Left colon (tissue), 2 donors: ENCODE results near the gene NT5C2. TPM values are rescaled to one million over a fixed set of nuclear protein-coding genes. Genes with fewer than 3 reads are reported as not detected.
A peak's percentile ranks its signal among the peaks of the same experiment; 100 is the strongest.
"Not testable (repeated sequence)": the region's sequence is repeated elsewhere in the genome, so short reads cannot be mapped to it uniquely, and the experiment has no call there.

Experiments used
- ATAC-seq: fragments of 200-7000 bp; cut with Tn5 transposase; one replicate; pipeline ENCODE4 v1.9.1; 2020; ENCODE audit warnings: mild to moderate bottlenecking, moderate library complexity
- DNase-seq, 2 donors: peaks; one replicate each; pipeline ENCODE4 v3.0.0-alpha.2; 2020
- intact Hi-C, 2 donors: fragments of 100-400 bp; cut with DNase I in 1 of 2; cut with micrococcal nuclease in 1 of 2; formaldehyde crosslinking; loops; one replicate each; pipeline versions ENCODE4 v1.11.2 to v1.14.0; 2022; cut with DNase I, micrococcal nuclease
- total RNA-seq, 2 donors: library from RNA; stranded (reverse); fragmentation: NEBNext Ultra II Directional; extraction: Animal tissue kit (Norgen Biotek cat#: 25700); gene quantifications; one replicate each; pipeline ENCODE4 v1.2.1, GENCODE V29; 2021
- donor health status: DM: no; HTN: no; CAD: no.
- donor health status: DM: yes; HTN: yes; CAD: no.

NT5C2 gene
- total RNA-seq, 2 donors from 2014 or later, result 87.2 to 99.3 TPM

DNA sequence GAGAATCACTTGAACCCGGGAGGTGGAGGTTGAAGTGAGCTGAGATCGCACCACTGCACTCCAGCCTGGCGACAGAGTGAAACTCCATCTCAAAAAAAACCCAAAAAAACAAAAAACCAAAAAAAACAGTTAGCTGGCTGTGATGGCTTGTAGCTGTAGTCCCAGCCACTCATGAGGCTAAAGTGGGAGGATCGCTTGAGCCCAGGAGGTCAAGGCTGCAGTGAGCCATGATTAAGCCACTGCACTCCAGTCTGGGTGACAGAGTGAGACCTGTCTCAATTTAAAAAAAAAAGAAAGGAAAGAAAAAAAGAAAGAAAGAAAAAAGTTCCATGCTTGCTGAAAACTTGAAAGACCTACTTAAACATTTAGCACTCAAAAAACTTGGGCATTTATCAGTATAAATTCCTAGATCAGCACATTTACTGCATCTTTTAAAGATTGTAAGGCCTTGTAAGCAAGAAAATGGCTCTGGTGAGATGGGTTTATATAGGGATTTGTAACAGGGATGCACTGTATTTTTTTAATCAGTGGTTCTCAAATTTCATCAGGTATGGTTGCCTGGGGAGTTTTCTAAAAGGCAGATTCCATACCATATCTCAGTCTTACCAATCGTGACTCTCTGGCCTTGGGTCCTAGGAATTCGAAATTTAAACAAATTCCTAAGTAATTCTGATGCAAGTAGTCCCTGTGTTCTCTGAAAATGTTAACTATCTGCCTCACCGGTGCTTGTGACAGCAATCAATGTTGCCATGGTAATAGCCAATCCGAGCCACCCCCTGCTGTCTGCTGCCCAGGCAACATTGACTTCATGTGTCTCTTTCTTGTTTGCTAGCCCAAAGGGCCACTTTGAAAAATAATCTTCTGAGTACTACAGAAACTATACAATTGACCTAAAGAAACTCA is 11.5 kb upstream of the NT5C2 start:
- DNase-seq (no peak), ATAC-seq (no peak)
- intact Hi-C loops, result no loop called here

GRCh38 chr10:103203466-103203865 is 10.4 kb upstream of the NT5C2 start:
- intact Hi-C loops, result no loop called here
- DNase-seq (no peak), ATAC-seq (no peak)

DNA sequence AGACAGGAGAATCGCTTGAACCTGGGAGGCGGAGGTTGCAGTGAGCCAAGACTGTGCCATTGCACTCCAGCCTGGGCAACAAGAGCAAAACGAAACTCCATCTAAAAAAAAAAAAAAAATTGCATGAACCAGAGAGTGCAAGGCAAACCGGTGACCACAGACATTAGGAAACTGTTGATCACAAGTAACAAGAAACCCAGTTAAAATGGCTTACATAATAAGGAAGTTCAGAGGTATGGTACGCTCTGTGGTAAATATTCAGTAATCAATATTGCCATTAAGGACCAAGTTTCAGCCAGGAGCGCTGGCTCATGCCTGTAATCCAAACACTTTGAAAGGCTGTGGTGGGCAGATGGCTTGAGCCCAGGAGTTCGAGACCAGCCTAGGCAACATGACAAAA is 9.2 kb upstream of the NT5C2 start:
- DNase-seq (no peak), ATAC-seq (no peak)
- intact Hi-C loops, result no loop called here

DNA sequence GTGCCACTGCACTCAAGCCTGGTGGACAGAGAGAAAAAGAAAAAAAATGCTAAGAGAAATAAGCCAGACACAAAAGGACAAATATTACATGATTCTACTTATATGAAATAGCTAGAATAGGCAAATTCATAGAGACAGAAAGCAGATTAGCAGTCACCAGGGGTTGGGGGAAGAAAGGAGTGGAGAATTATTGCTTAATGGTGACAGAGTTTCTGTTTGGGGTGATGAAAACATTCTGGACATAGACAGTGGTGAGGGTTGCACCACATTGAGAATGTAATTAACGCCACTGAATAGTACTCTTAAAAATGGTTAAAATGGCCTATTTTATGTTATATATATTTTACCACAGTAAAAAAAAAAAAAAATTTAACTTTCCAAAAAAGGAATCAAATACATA is 6.4 kb upstream of the NT5C2 start:
- no peak for ATAC-seq
- intact Hi-C loops, result no loop called here
- DNase-seq, result no peak

GRCh38 chr10:103198648-103199047 is 5.6 kb upstream of the NT5C2 start:
- intact Hi-C loops, result no loop called here
- ATAC-seq, result no peak
- no peak for DNase-seq

GRCh38 chr10:103197903-103198302 is 4.8 kb upstream of the NT5C2 start:
- ATAC-seq, result no peak
- intact Hi-C loops, result no loop called here
- DNase-seq, result no peak

- ATAC-seq, result no peak
- peak in 1 of 2 donors; percentile 41 for DNase-seq
- intact Hi-C loops, result no loop called here
Measured at GRCh38 chr10:103197174-103197573, 4.1 kb upstream of the NT5C2 start.

GRCh38 chr10:103196516-103196915 is 3.4 kb upstream of the NT5C2 start:
- no peak for DNase-seq
- no peak for ATAC-seq

DNA sequence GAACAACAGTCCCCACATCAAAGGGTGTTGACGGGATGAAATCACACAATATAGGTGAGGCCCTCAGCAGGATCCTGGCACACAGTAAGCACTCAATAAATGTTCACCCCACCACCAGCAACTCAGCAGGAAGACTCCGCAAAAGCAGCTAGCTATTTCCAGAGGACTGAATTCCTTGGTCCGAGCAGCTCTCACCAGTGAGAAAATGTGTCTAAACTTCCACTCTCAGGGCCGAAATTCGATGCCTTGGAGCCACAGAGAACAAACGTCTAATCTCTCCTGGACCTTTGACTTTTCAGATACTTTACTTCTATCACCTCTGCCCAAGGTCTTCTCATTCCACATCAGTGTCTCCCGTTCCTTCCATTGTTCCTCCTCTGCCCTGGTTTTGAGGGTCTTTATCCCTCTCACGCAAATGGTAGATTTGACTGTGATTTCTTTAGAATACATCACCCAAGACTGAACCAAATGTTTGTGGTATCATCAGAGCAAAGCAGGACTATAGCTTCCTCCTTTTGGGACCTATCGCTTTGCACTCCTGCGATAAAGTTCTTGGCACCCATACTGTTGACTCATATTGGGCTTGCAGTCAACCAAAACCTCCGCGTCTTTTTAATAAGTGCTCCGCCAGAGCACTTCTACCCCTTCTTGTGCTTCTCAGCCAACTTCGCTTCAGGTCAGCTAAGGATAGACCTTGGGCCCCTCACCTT is 903 bp upstream of the NT5C2 start:
- ATAC-seq (no peak), DNase-seq (no peak)
- intact Hi-C loops, result no loop called here

More at GRCh38 chr10:103196516-103196915, 3.4 kb upstream of the NT5C2 start:
- intact Hi-C loops, result no loop called here

DNA sequence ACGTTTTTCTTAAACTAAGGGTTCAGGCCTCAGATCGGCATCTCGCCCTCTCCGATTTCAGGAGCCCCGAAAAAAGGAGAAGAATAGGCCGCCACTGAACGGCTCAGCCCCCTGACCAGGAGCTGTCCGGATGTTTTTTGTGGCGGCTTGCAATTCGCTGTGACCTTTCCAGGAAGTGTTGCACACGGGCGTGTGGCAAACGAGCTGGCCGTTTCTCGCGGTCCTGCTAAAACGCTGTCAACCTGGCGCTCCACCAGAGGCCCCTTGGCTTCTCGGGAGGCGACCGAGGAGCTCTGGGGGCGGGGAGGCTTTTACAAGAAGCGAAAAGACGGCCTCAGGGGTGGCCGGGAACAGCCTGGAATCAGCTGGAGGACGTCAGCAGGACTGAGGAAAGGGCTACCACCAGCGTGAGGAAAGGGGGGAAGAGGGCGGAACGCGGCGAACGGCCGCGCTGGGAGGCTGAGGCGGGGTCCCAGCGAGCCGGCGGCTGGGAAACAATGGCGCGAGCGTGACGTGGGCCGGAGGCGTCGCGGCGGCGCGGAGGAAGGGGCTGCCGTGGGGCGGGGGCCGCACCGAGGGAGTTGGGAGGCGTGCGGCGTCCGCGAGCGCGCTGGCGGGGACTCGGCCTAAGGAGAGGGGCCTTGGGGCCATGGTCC is 493 bp downstream of the NT5C2 start:
- ATAC-seq (peak; percentile 83), DNase-seq (peak; percentile 87)
- intact Hi-C loops, result no loop called here

GRCh38 chr10:103192089-103192450 is 1.0 kb downstream of the NT5C2 start:
- intact Hi-C loops, result no loop called here
- DNase-seq, result no peak
- ATAC-seq, result peak; percentile 31

DNA sequence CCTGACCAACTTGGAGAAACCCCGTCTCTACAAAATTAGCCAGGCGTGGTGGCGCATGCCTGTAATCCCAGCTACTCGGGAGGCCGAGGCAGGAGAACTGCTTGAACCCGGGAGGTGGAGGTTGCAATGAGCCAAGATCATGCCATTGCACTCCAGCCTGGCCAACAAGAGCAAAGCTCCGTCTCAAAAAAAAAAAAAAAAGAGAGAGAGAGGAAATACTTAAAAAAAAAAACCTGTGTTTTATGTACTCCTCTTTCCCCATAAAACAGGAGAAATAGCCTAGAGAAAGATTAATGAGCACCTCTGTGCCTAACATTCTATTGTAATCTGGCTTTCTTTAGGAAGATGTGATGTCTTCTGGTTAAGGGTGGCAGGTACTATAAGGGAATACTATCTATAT is 1.9 kb downstream of the NT5C2 start:
- intact Hi-C loops, DNase-seq, ATAC-seq: not testable (repeated sequence)

DNA sequence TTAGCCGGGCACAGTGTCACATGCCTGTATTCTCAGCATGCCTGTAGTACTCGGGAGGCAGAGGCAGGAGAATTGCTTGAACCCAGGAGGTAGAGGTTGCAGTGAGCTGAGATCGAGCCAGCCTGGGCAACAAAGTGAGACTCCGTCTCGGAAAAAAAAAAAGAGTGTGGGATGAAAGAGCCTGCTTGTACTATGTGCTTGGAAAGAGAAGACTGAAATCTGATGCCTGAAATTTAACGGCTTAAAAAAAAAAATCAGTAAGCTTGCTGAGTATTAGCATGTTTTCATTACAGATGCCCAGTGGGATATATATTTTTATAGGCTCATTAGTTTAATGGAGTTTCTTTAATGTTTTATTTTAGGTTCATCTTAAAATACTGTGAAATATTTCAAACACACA is 4.2 kb downstream of the NT5C2 start:
- no peak for ATAC-seq
- intact Hi-C loops, result no loop called here
- DNase-seq, result no peak

DNA sequence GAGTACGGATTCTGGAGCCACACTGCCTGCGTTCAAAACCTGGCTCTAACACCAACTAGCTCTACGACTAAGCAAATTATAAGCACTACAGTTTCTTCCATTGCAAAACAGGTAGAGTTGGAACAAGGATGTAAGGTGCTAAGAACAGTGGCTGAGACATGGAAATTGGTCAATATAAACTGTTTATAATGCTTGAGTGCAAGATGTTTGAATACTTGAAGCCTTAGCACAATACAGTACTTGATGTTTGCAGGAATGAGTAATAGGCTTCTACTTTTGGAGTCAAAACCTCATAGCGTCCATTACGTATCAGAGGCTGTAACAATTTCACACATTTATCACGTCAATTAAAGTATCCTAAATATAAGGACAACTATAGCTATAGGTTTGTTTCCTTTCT is 6.9 kb downstream of the NT5C2 start:
- intact Hi-C loops, result no loop called here

GRCh38 chr10:103184615-103185014 is 8.5 kb downstream of the NT5C2 start:
- ATAC-seq (no peak), DNase-seq (no peak)
- intact Hi-C loops, result no loop called here

More for the DNA sequence above, 6.9 kb downstream of the NT5C2 start:
- DNase-seq (no peak), ATAC-seq (peak; percentile 14)

DNA sequence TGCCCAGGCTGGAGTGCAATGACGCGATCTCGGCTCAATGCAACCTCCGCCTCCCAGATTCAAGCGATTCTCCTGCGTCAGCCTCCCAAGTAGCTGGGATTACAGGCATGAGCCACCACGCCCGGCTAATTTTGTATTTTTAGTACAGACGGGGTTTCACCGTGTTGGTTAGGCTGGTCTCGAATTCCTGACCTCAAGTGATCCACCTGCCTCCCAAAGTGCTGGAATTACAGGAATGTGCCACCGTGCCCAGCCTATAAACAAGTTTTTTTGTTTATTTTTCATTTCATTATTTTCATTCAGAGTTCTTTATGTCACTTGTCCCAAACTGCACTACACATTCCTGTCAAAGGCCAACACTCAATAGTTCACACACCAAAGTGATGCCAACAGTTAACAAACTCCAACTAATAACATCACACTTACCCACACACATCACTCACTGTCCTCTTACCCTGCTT is 9.1 kb downstream of the NT5C2 start:
- intact Hi-C loops, DNase-seq, ATAC-seq: not testable (repeated sequence)

DNA sequence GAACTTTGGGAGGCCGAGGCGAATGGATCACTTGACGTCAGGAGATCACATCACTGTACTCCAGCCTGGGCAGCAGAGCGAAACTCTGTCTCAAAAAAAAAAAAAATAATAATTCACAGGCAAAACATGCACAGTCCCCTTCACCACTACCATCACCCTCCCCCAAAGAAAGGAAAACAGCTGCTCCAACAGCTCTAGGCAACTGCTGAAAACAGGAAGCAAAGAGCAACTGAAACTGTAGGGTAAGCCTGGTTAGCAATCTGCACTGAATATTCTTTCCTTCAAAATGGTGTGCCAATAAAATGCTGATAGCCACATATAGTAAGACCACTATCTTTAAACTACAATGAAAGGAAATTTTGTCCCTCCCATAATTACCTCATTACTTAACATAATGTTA is 11.8 kb downstream of the NT5C2 start:
- DNase-seq (no peak), ATAC-seq (peak; percentile 81)
- intact Hi-C loops, result no loop called here

DNA sequence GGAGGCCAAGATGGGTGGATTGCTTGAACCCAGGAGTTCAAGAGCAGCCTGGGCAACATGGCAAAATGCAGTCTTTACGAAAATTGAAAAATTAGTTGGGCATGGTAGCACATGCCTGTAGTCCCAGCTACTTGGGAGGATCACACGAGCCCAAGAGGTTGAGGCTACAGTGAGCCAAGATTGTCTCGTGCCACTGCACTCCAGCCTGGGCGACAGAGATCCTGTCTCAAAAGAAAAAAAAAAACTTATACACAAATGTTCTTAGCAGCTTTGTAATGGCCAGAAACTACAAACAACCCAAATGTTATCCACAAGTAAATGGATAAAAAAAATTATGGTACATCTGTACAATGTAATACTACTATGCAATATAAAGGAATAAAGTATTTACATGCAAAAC is 12.6 kb downstream of the NT5C2 start:
- no peak for DNase-seq
- ATAC-seq, result no peak
- intact Hi-C loops, result no loop called here

DNA sequence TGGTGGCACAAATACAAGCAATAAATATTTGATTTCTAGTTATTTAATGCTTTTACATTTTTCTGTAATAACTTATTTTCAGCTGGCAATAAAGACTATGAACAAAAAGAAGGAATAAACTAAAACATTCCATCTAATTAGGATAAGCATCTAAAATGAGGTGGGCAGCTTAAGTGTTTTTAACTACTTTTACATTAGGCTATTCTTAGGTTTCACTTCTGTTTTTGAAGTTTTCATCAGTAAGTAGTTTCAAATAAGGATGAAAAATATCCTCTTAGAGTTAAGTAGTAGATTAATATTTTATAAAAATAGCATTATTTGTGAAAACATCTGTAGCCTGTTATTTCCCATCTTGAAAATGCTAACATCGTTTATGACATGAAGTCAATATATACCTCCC is 15.9 kb downstream of the NT5C2 start:
- ATAC-seq (no peak), DNase-seq (no peak)
- intact Hi-C loops, result no loop called here
